MM.1S (cell line): ENCODE data around the gene PIAS3.

Source experiments
- EZH2 ChIP-seq: fragments of 300-600 bp; sonication (generic); optimal IDR thresholded peaks from 2 replicates; pipeline ENCODE3; 2017; ENCODE audit warnings: low read depth, mild to moderate bottlenecking, antibody characterized with exemption, low read length, mixed read lengths
- TF ChIP-seq, protein P1 (sequence below): fragments of 300-600 bp; sonication (generic); IDR thresholded peaks from 2 replicates; pipeline ENCODE4 v1.5.1; 2016; ENCODE audit warnings: antibody characterized with exemption, low read length, mixed read lengths

DNA sequence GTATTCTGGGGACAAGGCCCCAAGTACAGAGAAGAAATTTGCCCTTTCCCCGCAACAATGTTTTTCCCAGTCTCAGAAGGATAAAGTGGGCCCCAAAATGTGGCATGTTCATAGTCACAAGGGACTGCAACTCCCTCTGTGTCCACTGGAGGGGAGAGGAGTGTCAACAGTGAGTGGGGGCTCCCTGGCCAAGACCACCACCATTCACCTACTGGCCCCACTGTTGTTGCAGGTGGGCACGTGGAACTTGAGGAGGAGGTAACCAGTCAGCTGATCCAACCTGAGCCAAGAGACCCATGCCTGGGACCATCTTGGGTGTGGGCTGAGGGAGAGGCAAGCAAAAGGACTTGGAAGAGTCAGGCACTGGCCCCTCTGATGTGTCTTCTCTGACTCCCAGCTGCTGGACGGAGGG lies 12.7 kb downstream of the PIAS3 start:
- TF ChIP-seq, protein P1, sequence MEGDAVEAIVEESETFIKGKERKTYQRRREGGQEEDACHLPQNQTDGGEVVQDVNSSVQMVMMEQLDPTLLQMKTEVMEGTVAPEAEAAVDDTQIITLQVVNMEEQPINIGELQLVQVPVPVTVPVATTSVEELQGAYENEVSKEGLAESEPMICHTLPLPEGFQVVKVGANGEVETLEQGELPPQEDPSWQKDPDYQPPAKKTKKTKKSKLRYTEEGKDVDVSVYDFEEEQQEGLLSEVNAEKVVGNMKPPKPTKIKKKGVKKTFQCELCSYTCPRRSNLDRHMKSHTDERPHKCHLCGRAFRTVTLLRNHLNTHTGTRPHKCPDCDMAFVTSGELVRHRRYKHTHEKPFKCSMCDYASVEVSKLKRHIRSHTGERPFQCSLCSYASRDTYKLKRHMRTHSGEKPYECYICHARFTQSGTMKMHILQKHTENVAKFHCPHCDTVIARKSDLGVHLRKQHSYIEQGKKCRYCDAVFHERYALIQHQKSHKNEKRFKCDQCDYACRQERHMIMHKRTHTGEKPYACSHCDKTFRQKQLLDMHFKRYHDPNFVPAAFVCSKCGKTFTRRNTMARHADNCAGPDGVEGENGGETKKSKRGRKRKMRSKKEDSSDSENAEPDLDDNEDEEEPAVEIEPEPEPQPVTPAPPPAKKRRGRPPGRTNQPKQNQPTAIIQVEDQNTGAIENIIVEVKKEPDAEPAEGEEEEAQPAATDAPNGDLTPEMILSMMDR: peak; percentile 92
- no peak for TF ChIP-seq EZH2
